Kidney capillary endothelial cell (primary cell): ENCODE results near the gene FIBCD1.

Source experiments
- DNase-seq: peaks from one replicate; pipeline ENCODE4 v3.0.0-alpha.2; 2018; ENCODE audit warnings: low spot score

FIBCD1 gene, protein sequence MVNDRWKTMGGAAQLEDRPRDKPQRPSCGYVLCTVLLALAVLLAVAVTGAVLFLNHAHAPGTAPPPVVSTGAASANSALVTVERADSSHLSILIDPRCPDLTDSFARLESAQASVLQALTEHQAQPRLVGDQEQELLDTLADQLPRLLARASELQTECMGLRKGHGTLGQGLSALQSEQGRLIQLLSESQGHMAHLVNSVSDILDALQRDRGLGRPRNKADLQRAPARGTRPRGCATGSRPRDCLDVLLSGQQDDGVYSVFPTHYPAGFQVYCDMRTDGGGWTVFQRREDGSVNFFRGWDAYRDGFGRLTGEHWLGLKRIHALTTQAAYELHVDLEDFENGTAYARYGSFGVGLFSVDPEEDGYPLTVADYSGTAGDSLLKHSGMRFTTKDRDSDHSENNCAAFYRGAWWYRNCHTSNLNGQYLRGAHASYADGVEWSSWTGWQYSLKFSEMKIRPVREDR

GRCh38 chr9:130938652-130939404 is at the start of gene FIBCD1:
Gene FIBCD1, minus strand, starts transcription at chr9:130939247. Its CDS starts 640 bp downstream, at chr9:130938607.
- DNase-seq = peak; percentile 44

DNA sequence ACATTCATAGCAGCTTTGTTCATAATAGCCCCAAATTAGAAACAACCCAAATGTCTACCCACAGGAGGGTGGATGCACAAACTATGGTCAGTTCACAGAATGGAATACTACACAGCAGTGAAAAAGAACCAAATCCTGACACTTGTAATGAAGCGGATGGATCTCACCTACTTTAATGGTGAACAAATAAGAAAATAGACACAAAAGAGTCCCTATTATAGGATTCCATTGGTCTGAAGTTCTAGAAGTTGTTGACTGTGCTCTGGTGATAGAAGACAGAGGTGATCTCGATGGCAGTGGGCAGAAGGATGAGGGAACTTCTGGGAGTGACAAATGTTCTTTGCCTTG is 49.3 kb upstream of the FIBCD1 start:
- no peak for DNase-seq

- DNase-seq = no peak
These were observed 48.8 kb upstream of the FIBCD1 start for GRCh38 chr9:130987738-130988399.

DNA sequence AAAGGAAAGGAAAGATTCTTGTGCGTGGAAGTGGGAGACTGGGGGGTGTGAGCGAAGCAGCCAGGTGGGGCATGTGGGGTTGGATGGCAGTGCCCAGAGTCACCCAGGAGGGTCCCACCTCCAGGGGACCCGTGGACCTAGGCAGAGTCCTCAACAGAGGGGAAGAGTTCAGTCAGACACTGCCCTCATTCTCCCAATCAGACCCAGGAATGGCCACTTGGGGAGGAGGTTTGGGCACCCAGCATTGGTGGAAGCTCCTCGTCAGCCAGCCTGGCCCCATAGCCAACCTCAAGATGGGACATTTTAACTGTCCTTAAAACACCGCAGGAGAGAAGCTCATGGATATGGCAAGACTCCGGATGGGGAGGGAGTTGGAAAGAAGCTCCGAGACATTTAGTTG is 48.0 kb upstream of the FIBCD1 start:
- no peak for DNase-seq

GRCh38 chr9:130986356-130986965 is 47.4 kb upstream of the FIBCD1 start:
- DNase-seq = no peak

DNA sequence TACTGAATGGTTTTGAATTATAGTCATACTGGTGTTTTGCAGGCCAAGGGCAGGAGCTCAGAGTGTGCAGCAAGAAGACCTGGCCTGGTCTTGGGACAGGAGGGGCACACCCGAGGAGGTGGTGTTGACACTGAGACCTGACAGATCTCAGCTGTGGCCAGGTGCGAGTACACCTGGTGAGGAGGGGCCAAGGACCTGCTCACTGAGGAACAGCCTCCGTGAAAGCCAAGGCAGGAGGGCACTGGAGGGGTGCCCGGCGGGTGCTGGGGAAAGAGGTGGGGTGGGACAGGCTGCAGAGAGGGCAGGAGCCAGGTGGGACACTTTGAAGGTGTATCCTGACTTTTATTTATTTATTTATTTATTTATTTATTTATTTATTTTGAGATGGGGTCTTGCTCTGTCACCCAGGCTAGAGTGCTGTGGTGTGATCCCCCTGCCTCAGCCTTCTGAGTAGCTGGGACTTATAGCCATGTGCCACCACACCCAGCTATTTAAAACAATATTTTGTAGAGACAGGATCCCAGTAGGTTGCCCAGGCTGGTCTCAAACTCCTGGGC is 46.6 kb upstream of the FIBCD1 start:
- no peak for DNase-seq

GRCh38 chr9:130985029-130985428 is 46.0 kb upstream of the FIBCD1 start:
- no peak for DNase-seq

GRCh38 chr9:130984521-130984920 is 45.5 kb upstream of the FIBCD1 start:
- no peak for DNase-seq

DNA sequence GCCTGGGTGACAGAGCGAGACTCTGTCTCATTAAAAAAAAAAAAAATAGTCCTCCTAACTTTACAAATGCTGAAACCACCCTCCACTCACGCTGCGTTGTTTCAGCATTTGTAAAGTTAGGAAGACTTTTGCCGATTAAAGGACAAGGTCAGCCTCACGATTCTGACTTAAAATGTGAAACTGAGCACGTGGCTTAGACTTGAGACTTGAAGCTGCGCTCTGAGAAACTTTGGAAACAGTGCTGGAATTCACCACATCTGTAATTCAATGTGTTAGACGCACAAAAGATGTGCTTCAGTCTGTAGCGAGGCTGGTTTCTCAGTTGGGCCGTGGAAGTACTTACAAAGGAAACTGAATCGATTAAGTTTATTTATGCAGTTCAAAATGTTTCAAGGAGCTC is 44.9 kb upstream of the FIBCD1 start:
- no peak for DNase-seq

GRCh38 chr9:130983359-130983670 is 44.3 kb upstream of the FIBCD1 start:
- DNase-seq = no peak

- no peak for DNase-seq
These were observed 43.8 kb upstream of the FIBCD1 start for GRCh38 chr9:130982636-130983358.

DNA sequence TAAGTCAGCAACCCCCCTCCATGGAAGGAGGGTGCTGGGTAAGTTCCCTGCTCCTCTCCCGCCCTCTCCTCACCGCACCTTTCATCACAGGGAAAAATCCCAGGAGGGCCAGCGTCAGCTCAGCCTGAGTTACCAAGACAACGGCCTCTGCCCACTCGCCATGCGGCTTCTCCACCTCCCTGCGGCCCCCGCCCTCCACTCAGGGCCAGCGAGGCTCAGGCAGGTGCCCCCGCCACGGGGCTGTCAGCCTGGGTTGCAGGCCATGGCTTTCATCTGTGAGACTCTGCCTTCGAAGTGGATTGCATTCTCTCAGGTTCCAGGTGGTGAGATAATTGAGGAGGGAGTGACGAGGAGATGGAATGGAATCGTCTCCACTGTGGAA is 42.7 kb upstream of the FIBCD1 start:
- DNase-seq = no peak

DNA sequence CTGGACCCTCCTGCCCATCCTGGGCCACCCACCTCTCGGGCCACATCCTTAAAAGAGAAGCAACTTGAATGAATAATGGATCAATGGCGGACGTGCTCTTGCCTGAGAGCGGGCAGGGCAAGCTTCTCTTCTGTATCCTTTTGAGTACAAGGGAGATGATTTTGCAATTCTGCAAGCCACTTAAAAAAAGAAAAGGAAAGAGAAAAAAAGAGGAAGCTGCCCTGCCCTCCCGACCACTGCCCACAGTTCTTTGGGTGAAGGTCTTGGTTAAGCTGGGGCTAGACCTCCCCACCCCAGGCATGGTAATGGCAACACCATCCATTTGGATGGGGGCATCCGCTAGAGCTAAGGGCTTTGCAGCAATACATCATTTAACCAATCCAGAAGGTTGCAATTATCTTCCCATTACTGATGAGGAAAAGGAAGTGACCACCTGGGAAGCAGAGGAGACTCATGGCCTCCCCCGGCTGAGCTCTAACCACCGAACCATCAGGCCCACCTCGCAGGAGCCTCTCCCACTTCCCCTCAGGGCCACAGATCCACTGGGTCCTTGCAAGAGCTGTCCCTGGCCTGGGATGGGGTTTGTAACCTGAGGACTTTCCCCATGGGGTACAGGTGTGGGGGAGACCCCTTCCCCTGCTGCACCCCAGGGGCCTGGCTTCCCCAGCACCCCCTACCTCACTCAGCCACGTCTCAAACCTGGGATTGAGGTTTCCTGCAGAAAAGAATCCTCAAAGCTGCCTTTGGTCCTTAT is 42.1 kb upstream of the FIBCD1 start:
- no peak for DNase-seq

- no peak for DNase-seq
These were observed 41.5 kb upstream of the FIBCD1 start for GRCh38 chr9:130980526-130980925.

DNA sequence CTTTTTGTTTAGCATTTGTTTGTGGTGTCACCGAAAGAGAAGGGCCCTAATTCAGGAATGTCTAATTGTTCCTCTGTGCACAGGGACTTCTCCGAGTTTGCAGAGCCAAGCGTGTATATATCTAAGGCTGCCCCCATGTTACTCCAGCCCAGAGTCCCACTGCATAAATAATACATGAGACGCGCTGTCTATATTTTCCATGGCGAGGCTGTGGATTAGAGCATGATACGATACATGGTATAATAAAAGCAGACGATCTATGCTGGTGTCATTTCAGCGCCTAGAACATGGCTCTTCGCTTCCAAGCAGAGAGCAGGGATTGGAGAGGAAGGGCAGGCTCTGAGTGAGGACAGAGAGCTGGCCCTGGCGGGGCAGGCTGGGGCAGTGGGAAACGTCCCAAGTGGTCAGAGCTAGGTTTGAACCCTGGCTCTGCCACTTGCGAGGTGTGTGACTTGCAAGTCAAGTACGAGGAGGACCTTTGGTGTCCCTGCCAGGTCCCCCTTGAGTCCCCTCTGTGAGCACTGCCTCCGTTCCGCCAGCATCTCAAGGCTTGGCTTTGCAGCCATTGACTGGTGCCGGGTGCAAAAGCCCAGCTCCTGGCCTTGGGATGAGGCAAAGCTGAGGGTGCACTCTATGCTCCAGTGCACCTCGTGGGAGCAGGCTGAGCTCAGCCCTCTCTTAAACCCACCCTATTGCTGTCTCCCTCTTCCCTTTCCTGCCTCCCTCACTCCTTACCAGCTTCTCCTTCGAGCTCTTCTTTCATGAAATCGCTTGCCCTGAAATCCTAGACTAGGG is 40.7 kb upstream of the FIBCD1 start:
- DNase-seq = no peak

- DNase-seq = no peak
These were observed 38.8 kb upstream of the FIBCD1 start for GRCh38 chr9:130977811-130978221.

GRCh38 chr9:130975932-130976841 is 37.1 kb upstream of the FIBCD1 start:
- no peak for DNase-seq

GRCh38 chr9:130975156-130975555 is 36.1 kb upstream of the FIBCD1 start:
- DNase-seq = no peak

DNA sequence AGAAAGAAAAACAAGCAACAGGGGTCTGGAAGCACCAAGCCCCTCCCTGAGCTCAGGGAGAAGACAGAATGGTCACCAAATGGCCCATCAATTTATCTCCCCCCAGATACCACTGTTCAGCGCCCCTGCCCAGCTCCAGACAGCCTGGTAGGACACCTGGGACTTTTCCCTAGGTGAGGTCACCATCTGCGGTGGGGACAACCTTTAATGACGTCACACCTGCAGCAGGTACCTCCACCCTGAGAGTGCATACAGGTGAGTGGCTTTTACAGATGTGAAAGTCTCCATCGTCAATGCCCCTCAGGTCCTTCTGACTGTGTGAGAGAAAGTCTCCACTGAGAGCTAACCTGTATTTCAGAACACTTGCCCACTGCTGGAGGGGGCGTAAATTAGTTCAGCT is 35.6 kb upstream of the FIBCD1 start:
- no peak for DNase-seq
